GM12892 (cell line): Measurements from ENCODE around the gene GATB.

ENCODE experiments used
- POLR2A ChIP-seq: IDR thresholded peaks from 2 replicates; pipeline ENCODE4 v1.6.1; 2011; ENCODE audit warnings: low read depth, low read length, control low read depth
- POLR2AphosphoS5 ChIP-seq: IDR thresholded peaks from 2 replicates; pipeline ENCODE4 v1.6.1; 2011; ENCODE audit warnings: low read depth, low read length, control low read depth
- TAF1 ChIP-seq: IDR thresholded peaks from 2 replicates; pipeline ENCODE4 v1.6.1; 2011; ENCODE audit warnings: low read depth, mild to moderate bottlenecking, control low read depth, low read length, borderline replicate concordance

GRCh38 chr4:151717314-151717713 lies 43.5 kb downstream of the GATB start:
- TF ChIP-seq POLR2A, result no peak
- no peak for TF ChIP-seq POLR2AphosphoS5
- TF ChIP-seq TAF1, result no peak
